ENCODE results near the gene FAT3.

The FAT3 gene

DNA sequence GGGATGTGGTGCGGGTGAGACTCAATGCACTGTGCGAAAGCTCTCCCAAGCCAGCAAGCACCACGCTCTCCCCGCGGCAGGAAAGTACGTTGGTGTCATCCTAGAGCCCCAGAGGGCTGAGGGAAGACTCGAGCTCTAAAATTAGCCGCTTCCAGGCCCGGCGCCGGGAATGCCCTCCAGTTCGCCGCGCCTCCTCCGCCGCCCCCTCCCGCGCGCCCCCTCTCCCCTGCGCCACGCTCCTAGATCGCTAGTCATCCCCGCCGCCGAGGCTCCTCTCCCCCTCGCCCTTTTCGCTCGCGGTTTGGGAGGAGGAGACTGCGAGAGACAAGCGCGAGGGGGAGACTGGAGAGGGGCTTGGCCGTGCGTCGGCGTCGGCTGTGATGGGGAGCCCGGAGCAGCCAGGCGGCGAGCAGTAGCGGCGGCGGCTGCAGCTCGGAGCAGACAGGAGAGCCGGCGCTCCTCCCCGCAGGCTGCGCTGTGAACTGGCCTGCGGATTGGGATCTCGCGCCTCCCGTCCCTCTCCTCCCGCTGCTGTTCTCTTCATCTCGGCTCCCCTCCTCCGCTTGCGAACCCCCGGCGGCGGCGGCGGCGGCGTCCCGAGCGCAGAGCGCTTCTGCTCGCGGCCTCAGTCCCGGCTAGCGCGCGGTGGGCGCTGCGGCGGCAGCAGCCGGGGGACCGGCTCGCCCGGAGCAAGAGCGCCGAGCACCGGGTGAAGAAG is at the start of gene FAT3:
Gene FAT3, plus strand, starts transcription at position 412 of the 718 bp plus-strand sequence. CDS start 127,295 bp downstream, outside the sequence.
- DNase-seq = no peak

DNA sequence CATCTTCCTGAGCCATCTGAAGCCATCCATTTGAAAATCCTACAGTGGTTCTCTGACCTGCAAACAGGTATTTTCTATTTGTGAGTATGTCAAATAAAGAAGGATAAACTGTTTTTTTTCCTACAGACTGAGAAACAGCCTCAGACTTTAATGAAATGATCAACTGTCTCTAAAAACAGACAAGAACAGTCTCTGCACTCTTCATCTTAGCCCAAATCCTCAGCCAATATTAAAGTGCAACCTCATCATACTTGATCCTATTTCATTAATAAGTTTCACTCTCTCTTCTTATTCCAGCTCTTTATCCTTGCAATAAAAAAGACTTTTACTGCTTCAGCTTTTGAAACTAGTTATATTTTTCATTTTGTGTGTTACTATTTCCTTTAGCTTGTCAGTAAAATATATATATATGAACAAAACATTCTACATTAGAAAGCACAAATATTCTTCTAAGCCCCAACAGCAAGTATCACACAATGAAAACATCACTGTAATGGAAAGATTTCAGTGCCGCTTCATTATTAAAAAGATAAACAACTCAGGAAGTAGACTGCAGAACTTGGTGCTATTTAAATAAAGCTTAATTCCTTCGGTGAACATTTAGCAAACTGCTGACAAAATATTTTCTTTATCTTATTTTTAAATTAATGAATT is 45.5 kb upstream of the FAT3 start:
- no peak for DNase-seq

GRCh38 chr11:92180226-92180625 is 44.4 kb upstream of the FAT3 start:
- DNase-seq = no peak

DNA sequence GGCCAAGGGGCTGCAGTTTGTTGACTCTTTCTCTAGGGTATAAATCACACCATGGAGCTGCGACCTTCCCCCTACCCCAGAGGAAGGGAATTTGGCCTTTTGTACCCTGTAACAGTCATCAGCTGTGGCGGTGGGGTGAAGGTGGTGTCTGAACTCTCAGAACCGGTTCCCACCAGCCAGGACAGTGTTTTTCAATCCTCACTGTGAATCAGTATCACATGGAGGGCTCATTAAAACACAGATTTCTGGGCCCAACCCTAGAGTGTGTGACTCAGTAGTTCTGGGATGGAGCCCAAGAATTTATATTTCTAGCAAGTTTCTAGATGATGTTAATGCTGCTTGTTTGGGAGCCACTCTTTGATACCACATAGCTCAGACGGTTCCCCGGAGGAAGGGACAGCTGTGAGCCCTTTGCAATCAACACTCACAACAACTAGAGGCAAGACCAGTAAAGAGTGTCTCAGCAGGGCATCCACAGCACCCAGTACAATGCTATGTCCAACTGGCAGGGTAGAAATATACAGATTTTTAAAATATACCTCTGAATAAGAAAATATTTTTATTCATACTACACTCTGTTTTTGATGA is 43.9 kb upstream of the FAT3 start:
- no peak for DNase-seq

- DNase-seq = no peak
Observed at GRCh38 chr11:92190535-92191206, 33.9 kb upstream of the FAT3 start.

- no peak for DNase-seq
Observed at GRCh38 chr11:92192141-92192540, 32.5 kb upstream of the FAT3 start.

DNA sequence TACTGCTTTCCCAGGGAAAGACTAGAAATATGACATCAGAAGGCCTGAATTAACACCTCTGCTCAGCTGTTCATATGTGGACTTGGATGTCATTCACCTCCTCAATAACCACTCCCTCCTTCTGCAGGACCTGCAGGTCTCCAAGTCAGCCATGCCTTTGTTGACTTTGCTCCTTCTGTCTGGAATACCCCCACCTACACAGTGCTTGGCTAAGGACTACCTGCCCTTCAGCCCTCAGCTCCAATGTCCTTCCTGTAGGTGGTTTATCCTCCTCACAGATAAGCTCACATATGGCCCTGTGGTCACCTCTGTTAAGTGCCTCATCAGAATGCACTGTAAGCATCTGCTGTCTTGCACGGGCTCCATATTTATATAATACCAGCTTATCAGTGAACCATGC is 26.4 kb upstream of the FAT3 start:
- no peak for DNase-seq

- no peak for DNase-seq
Observed at GRCh38 chr11:92199991-92200390, 24.6 kb upstream of the FAT3 start.

- no peak for DNase-seq
Observed at GRCh38 chr11:92204731-92205130, 19.9 kb upstream of the FAT3 start.

GRCh38 chr11:92206441-92206840 is 18.2 kb upstream of the FAT3 start:
- DNase-seq = no peak

- DNase-seq = no peak
Observed at GRCh38 chr11:92211576-92212167, 12.9 kb upstream of the FAT3 start.

- no peak for DNase-seq
Observed at GRCh38 chr11:92212530-92212929, 12.1 kb upstream of the FAT3 start.

DNA sequence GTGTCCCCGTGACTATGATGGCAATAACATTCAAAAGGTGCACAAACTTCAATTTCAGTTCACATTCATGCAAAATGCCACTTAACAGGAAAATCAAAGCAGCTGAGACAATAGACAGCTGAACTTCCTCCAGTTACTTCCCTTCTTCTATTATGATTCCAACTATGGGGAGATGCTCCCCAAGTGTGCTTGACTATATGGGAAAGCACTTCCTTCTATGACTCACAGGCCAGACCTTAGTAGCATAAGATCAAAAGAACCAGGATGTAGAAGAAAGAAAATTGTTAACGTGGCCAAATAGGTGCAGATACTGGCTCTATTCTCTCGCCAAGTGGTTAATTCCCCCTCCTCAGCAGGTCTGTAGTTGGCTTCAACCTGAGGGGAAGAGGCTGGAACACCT is 7.8 kb upstream of the FAT3 start:
- DNase-seq = no peak

GRCh38 chr11:92219476-92219875 is 5.1 kb upstream of the FAT3 start:
- no peak for DNase-seq

DNA sequence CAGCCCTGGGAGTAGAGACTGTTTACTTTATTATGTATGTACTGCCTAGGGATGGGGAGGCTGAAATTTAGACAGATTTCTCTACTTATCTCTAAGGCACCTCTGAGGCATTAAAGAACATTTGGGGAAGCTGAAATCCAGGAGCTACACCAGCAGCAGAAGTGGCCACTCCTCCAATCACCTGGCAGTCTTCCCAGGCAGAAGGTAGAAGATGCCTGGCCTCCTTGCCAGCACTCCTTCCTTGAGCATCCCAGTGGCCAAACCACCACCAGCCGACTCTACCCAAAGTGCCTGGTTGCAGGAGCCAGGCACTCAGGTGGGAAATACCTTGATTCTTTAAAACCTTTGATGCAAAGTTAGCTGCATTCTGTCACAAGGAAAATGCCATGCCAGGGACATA is 1.9 kb upstream of the FAT3 start:
- DNase-seq = no peak

GRCh38 chr11:92224054-92224406 is 588 bp upstream of the FAT3 start:
- DNase-seq = no peak

- DNase-seq = no peak
Observed at GRCh38 chr11:92225125-92225567, 528 bp downstream of the FAT3 start.

GRCh38 chr11:92225568-92226330 is 1.1 kb downstream of the FAT3 start:
- no peak for DNase-seq

DNA sequence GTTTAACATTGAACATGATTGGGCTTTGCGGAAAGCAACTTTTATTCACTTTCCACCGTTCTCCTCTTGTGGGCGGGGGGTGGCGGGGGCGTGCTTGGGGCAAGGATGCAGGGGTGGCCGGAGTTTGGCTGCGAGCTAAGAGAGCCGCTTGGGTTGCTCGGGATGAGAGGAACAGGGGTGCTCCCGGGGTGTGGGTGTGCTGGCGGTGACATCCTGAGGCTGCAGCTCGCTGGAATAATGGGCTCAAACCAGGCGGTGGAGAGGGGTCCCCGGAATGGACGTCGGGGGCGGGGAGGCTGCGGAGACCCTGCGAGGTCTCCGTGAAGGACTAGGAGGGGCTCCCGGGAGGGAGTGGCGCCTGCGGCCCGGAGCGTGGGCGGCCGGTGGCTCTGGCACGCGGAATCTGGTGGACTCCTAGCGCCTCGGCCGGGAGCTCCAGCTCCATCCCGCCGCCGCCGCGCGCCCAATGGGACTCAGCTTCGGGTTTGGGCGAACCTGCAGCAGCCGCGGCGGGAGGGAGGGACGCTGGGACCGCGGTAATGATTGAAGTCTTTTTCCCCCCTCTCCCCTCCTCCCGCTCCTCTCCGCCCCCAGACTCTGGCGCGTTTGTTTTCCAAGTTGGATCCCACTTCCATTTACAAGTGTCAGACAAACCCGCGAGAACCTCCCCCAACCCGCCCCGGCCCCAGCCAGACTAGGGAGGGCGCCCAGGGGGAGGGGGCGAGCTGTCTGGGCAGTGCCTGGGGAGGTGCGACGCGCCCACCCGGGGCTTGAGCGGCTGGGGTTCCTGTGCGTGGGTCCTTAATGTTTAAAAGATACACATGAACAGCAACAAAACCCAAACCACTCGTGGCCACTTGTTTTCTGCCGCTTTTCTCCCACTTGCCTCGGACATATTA is 2.0 kb downstream of the FAT3 start:
- DNase-seq = no peak

DNA sequence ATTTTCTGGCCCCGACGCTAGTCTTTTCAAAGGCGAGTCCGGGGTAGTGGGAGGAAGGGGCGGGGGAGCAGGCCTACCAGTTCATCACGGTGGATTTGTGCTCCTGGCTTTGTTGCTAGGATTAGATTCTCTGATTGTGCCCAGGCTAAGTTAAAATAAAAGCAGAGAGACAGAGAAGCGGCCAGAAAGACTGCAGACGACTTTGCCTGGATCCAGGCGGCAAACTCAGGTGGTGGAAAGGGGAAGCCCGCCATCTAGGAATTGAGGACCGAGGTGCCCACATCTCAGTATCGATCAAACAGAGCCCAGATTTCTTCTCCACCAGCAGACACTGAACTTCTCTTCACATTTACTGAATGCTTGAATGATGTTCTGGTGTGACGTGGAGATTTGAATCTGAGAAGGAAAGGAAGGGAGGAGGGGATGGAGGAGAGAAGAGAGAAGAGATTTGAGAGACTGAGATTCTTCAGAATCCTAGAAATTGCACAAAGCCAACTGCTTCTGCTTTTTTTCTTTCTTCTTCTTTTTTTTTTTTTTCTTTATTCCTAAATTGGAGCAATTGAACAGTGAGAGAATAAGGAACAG is 2.7 kb downstream of the FAT3 start:
- no peak for DNase-seq
